GM18951 (cell line): ENCODE results near the gene MYOZ3.

Experiments used
- POLR2A ChIP-seq: IDR thresholded peaks from 4 replicates; pipeline ENCODE4 v1.6.1; 2011; ENCODE audit warnings: mild to moderate bottlenecking; ENCODE audit not compliant: insufficient read length, insufficient read depth; ENCODE audit errors: extremely low read depth
- in situ Hi-C: fragments of 300-500 bp; cut with MboI; formaldehyde crosslinking; loops from one replicate; pipeline ENCODE4 v1.12.0; 2022; ENCODE audit warnings: low sequenced_read_pairs, mixed read lengths, inconsistent platforms; ENCODE audit not compliant: unreplicated experiment

The MYOZ3 gene, protein sequence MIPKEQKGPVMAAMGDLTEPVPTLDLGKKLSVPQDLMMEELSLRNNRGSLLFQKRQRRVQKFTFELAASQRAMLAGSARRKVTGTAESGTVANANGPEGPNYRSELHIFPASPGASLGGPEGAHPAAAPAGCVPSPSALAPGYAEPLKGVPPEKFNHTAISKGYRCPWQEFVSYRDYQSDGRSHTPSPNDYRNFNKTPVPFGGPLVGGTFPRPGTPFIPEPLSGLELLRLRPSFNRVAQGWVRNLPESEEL

DNA sequence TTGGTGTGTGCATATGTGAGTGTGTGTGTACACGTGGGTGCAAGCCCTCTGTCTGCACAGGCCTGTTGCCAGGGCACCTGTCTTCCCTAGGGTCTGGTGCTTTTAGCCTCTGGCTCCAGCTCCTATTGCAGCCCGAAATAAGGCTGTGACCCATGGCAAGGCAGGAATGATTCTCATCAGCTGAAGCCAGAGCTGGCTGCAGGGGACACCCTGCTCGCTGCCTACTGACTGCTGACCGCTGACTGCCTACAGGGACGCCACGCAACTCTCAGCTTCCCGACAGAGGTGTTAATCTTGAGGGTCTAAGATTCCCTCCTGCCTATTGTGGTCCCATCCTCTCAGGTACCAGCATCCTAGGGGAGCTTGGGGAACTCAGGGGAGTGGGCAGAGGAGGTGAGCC is at the start of gene MYOZ3:
MYOZ3 (plus strand) TSS at position 166 of the 400 bp plus-strand sequence. CDS start 1,691 bp downstream, outside the sequence.
- TF ChIP-seq POLR2A: no peak
- in situ Hi-C loops: no loop called here

- in situ Hi-C loops: no loop called here
- no peak for TF ChIP-seq POLR2A
These were observed 48.6 kb upstream of the MYOZ3 start for GRCh38 chr5:150612405-150612804.

DNA sequence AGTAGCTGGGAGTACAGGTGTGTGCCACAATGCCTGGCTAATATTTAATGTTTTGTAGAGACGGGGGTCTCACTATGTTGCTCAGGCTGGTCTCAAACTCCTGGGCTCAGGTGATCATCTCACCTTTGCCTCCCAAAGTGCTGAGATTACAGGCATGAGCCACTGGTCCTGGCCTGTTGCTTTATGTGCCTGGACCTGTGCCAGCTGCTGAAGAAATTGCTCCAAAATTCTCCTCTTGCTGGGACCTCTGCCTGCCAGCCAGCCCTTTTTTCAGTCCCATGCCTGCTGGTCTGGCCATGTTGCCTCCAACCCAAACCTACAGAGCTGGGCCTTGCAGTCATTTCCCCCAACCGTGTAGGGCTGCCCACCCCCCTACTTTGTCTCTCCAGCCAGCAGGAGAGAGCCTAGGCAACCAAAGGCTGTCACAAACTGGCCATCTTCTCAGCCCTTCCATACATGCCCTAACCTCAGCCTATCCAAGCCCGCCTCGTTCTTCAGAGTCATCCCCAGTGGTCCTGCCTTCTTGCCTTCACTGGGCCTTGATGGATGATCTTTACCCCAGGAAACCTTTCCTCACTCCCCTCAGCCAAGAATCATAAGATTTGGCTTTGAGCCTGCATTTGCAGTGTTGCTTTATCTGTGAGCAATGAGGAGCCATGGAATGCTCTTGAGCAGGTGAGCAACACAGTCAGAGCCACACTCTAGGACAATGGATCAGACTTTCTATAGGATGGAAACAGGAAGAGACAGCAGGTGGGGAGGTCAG is 48.0 kb upstream of the MYOZ3 start:
- in situ Hi-C loops: no loop called here

GRCh38 chr5:150613991-150614660 is 46.9 kb upstream of the MYOZ3 start:
- no peak for TF ChIP-seq POLR2A
- in situ Hi-C loops: no loop called here

More for the DNA sequence above, 48.0 kb upstream of the MYOZ3 start:
- no peak for TF ChIP-seq POLR2A

- TF ChIP-seq POLR2A: no peak
- in situ Hi-C loops: no loop called here
These were observed 46.4 kb upstream of the MYOZ3 start for GRCh38 chr5:150614661-150615060.

DNA sequence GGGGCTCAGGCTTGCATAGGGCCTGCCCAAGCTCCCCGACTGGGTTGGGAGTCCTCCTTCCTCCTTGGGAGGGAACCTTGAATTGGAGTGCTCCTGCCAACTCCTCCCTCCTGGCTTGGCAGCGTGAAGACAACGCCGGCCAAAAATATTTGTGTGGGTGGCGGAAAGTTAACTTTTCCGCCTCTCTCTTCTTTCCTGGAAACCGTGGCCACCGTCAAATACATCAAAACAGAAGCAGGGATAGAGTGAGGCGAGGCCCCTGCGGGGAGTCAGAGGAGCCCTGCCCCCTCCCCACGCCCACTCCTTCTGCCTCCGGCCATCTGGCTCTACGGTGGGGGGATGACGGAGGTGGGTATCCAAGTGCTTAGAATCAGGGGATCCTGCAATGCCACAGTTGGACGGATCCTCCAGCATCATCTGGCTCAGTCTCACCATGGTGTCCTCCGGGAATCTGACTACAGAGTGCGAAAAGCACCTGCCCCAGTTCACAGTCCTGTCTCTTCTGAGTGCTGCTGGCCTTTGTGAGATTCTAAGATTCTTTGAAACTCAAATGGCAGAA is 45.8 kb upstream of the MYOZ3 start:
- TF ChIP-seq POLR2A: no peak
- in situ Hi-C loops: no loop called here

- in situ Hi-C loops: no loop called here
These were observed 45.0 kb upstream of the MYOZ3 start for GRCh38 chr5:150616024-150616470.

DNA sequence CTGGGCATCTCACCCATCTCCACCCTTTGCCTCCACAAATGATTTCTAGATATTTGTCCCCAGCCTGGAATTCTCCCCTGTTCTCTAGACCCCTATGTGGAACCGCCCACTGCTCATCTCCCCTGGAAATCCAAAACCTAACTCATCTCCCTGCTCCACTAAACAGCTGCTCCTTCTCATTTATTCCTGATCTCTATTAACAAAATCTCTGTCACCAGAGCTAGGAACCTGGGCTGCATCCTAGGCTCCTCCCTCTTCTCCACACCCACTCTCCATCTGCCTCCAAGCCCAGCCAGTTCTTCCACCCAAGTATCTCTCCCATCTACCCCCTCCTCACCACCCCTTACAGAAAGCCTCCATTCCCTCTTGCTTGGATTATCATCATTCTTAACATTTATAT is 44.5 kb upstream of the MYOZ3 start:
- TF ChIP-seq POLR2A: no peak
- in situ Hi-C loops: no loop called here

More at GRCh38 chr5:150616024-150616470, 45.0 kb upstream of the MYOZ3 start:
- TF ChIP-seq POLR2A: no peak

- in situ Hi-C loops: no loop called here
These were observed 42.9 kb upstream of the MYOZ3 start for GRCh38 chr5:150618163-150618562.

DNA sequence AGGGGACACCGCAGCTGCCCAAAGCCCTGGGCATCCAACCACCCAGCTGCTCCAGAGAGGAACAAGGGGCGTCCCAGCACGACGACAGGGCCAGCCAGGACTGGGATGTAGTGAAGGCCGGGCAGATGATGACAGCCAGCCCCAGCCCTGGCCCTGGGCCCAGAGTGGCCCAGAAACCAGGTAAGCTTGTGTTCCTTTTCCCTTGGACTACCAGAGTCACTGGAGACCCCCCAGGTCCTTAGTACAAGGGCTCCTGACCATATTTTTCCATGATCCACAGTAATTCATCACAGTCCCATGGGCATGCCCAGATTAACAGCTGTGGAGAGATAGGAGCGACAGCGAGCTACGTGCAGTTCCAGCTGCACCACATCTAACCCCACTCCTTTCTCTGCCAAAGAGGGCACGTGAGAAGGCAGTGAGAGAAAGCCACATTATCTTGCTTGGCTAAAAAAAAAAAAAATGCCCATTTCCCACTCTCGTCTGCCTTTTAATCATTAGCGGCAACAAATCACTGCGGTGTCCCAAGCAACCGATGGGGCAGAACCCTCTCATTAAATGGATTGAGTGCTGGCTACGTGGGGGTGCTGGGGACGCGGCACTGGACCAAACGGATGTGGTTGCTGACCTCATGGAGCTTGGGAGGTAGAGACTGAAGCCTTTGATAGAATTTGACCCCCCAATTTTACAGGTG is 42.3 kb upstream of the MYOZ3 start:
- in situ Hi-C loops: no loop called here

More at GRCh38 chr5:150618163-150618562, 42.9 kb upstream of the MYOZ3 start:
- TF ChIP-seq POLR2A: no peak

GRCh38 chr5:150619359-150620230 is 41.5 kb upstream of the MYOZ3 start:
- in situ Hi-C loops: no loop called here
- TF ChIP-seq POLR2A: no peak

More for the DNA sequence above, 42.3 kb upstream of the MYOZ3 start:
- no peak for TF ChIP-seq POLR2A

GRCh38 chr5:150621301-150621700 is 39.8 kb upstream of the MYOZ3 start:
- TF ChIP-seq POLR2A: no peak
- in situ Hi-C loops: no loop called here
